ENCODE measurements around the gene LRRC7. TPM values are rescaled to one million over a fixed set of nuclear protein-coding genes. Genes with fewer than 3 reads are reported as not detected.
"Not testable (repeated sequence)": the region's sequence is repeated elsewhere in the genome, so short reads cannot be mapped to it uniquely, and the experiment has no call there.

Gene LRRC7
- total RNA-seq, 2 experiments from 2014 or later: not detected

GRCh38 chr1:69688193-69688592 lies 120.5 kb downstream of the LRRC7 start:
- Mint-ChIP-seq H3K4me1 (no peaks in the 10 kb centered on the region), H3K36me3 (no peaks in the 10 kb centered on the region), H3K9me3 (peaks cover 1% of the 10 kb centered on the region), H3K27ac (no peak overlapping the region), H3K4me3 (no peak overlapping the region), H3K27me3 (no peaks in the 10 kb centered on the region)
- DNase-seq: no peak
- ATAC-seq (ENCODE audit: low read depth): no peak
- POLR2A ChIA-PET: no interaction called here

- no peaks in the 10 kb centered on the region for H3K36me3 Mint-ChIP-seq
- H3K4me1 Mint-ChIP-seq: no peaks in the 10 kb centered on the region
- peaks cover 1% of the 10 kb centered on the region for H3K9me3 Mint-ChIP-seq
- DNase-seq (no peak), ATAC-seq (ENCODE audit: low read depth) (no peak)
- no peaks in the 10 kb centered on the region for H3K27me3 Mint-ChIP-seq
- POLR2A ChIA-PET: no interaction called here
- H3K27ac Mint-ChIP-seq: no peak overlapping the region
- no peak overlapping the region for H3K4me3 Mint-ChIP-seq
Measured at GRCh38 chr1:69691179-69691578, 123.5 kb downstream of the LRRC7 start.

- no peak for DNase-seq
- Mint-ChIP-seq H3K4me1 (no peaks in the 10 kb centered on the region), H3K27me3 (no peaks in the 10 kb centered on the region), H3K36me3 (no peaks in the 10 kb centered on the region), H3K27ac (no peak overlapping the region), H3K4me3 (no peak overlapping the region), H3K9me3 (peaks cover 1% of the 10 kb centered on the region)
- POLR2A ChIA-PET: no interaction called here
- no peak for ATAC-seq (ENCODE audit: low read depth)
Measured at GRCh38 chr1:69693921-69694675, 126.4 kb downstream of the LRRC7 start.

- Mint-ChIP-seq H3K36me3 (no peaks in the 10 kb centered on the region), H3K27ac (no peak overlapping the region), H3K4me3 (no peak overlapping the region), H3K9me3 (peaks cover 1% of the 10 kb centered on the region), H3K4me1 (no peaks in the 10 kb centered on the region), H3K27me3 (no peaks in the 10 kb centered on the region)
- DNase-seq: no peak
- POLR2A ChIA-PET: no interaction called here
- ATAC-seq (ENCODE audit: low read depth): no peak
Measured at GRCh38 chr1:69697340-69697739, 129.6 kb downstream of the LRRC7 start.

GRCh38 chr1:69700770-69701169 lies 133.0 kb downstream of the LRRC7 start:
- H3K27ac Mint-ChIP-seq: no peak overlapping the region
- no peak for ATAC-seq (ENCODE audit: low read depth)
- DNase-seq: no peak
- no peaks in the 10 kb centered on the region for H3K36me3 Mint-ChIP-seq
- no peaks in the 10 kb centered on the region for H3K4me1 Mint-ChIP-seq
- peaks cover 1% of the 10 kb centered on the region for H3K9me3 Mint-ChIP-seq
- no peaks in the 10 kb centered on the region for H3K27me3 Mint-ChIP-seq
- POLR2A ChIA-PET: interaction anchor here (0.6 kb wide), 1 partner anchor 1401 kb away, joined by 5 read pairs; no protein-coding TSS in a partner anchor
- no peak overlapping the region for H3K4me3 Mint-ChIP-seq

GRCh38 chr1:69702085-69702484 lies 134.4 kb downstream of the LRRC7 start:
- ATAC-seq (ENCODE audit: low read depth) (no peak), DNase-seq (no peak)
- no peak overlapping the region for H3K4me3 Mint-ChIP-seq
- POLR2A ChIA-PET: no interaction called here
- no peaks in the 10 kb centered on the region for H3K36me3 Mint-ChIP-seq
- no peaks in the 10 kb centered on the region for H3K4me1 Mint-ChIP-seq
- no peaks in the 10 kb centered on the region for H3K27me3 Mint-ChIP-seq
- H3K27ac Mint-ChIP-seq: no peak overlapping the region
- peaks cover 1% of the 10 kb centered on the region for H3K9me3 Mint-ChIP-seq

GRCh38 chr1:69706473-69706872 lies 138.8 kb downstream of the LRRC7 start:
- no peaks in the 10 kb centered on the region for H3K36me3 Mint-ChIP-seq
- POLR2A ChIA-PET: no interaction called here
- DNase-seq (no peak), ATAC-seq (ENCODE audit: low read depth) (no peak)
- no peaks in the 10 kb centered on the region for H3K9me3 Mint-ChIP-seq
- H3K4me3 Mint-ChIP-seq: no peak overlapping the region
- no peaks in the 10 kb centered on the region for H3K4me1 Mint-ChIP-seq
- H3K27me3 Mint-ChIP-seq: no peaks in the 10 kb centered on the region
- H3K27ac Mint-ChIP-seq: no peak overlapping the region

GRCh38 chr1:69707103-69707502 lies 139.4 kb downstream of the LRRC7 start:
- Mint-ChIP-seq H3K36me3 (no peaks in the 10 kb centered on the region), H3K4me1 (no peaks in the 10 kb centered on the region), H3K9me3 (no peaks in the 10 kb centered on the region), H3K4me3 (no peak overlapping the region), H3K27ac (no peak overlapping the region), H3K27me3 (no peaks in the 10 kb centered on the region)
- POLR2A ChIA-PET: no interaction called here
- DNase-seq: no peak
- no peak for ATAC-seq (ENCODE audit: low read depth)

GRCh38 chr1:69710484-69711189 lies 142.9 kb downstream of the LRRC7 start:
- Mint-ChIP-seq H3K27me3 (no peaks in the 10 kb centered on the region), H3K4me1 (no peaks in the 10 kb centered on the region), H3K36me3 (no peaks in the 10 kb centered on the region), H3K4me3 (no peak overlapping the region), H3K27ac (no peak overlapping the region), H3K9me3 (no peaks in the 10 kb centered on the region)
- POLR2A ChIA-PET: interaction anchor here (0.5 kb wide), 1 partner anchor 144 kb away, joined by 3 read pairs; no protein-coding TSS in a partner anchor
- ATAC-seq (ENCODE audit: low read depth): no peak
- DNase-seq: no peak

- no peaks in the 10 kb centered on the region for H3K9me3 Mint-ChIP-seq
- no peaks in the 10 kb centered on the region for H3K36me3 Mint-ChIP-seq
- no peaks in the 10 kb centered on the region for H3K27me3 Mint-ChIP-seq
- POLR2A ChIA-PET: no interaction called here
- H3K4me1 Mint-ChIP-seq: no peaks in the 10 kb centered on the region
- no peak overlapping the region for H3K4me3 Mint-ChIP-seq
- H3K27ac Mint-ChIP-seq: no peak overlapping the region
- ATAC-seq (ENCODE audit: low read depth) (no peak), DNase-seq (no peak)
Measured at GRCh38 chr1:69711190-69711930, 143.6 kb downstream of the LRRC7 start.

GRCh38 chr1:69717834-69718233 lies 150.1 kb downstream of the LRRC7 start:
- H3K4me3 Mint-ChIP-seq; H3K27ac Mint-ChIP-seq; POLR2A ChIA-PET; H3K27me3 Mint-ChIP-seq; H3K9me3 Mint-ChIP-seq; ATAC-seq (ENCODE audit: low read depth); H3K4me1 Mint-ChIP-seq; H3K36me3 Mint-ChIP-seq; DNase-seq: not testable (repeated sequence)

- DNase-seq (no peak), ATAC-seq (ENCODE audit: low read depth) (no peak)
- no peak overlapping the region for H3K27ac Mint-ChIP-seq
- H3K27me3 Mint-ChIP-seq: no peaks in the 10 kb centered on the region
- H3K9me3 Mint-ChIP-seq: peaks cover 4% of the 10 kb centered on the region
- no peaks in the 10 kb centered on the region for H3K36me3 Mint-ChIP-seq
- no peak overlapping the region for H3K4me3 Mint-ChIP-seq
- no peaks in the 10 kb centered on the region for H3K4me1 Mint-ChIP-seq
- POLR2A ChIA-PET: no interaction called here
Measured at GRCh38 chr1:69728206-69728605, 160.5 kb downstream of the LRRC7 start.

- DNase-seq: no peak
- Mint-ChIP-seq H3K4me3 (no peak overlapping the region), H3K4me1 (no peaks in the 10 kb centered on the region), H3K9me3 (peaks cover 4% of the 10 kb centered on the region), H3K27me3 (no peaks in the 10 kb centered on the region), H3K27ac (no peak overlapping the region), H3K36me3 (no peaks in the 10 kb centered on the region)
- POLR2A ChIA-PET: no interaction called here
- no peak for ATAC-seq (ENCODE audit: low read depth)
Measured at GRCh38 chr1:69733061-69733460, 165.3 kb downstream of the LRRC7 start.
